SK-N-SH treated with all-trans-retinoic acid at 6 μM for 48 hours (cell line): ENCODE data around the gene AMOTL2.

Experiments used
- ATAC-seq: fragments of 200-7000 bp; cut with Tn5 transposase; 3 replicates; pipeline ENCODE4 v1.9.1; 2020; ENCODE audit warnings: mild to moderate bottlenecking, moderate library complexity
- CREB5 ChIP-seq: fragments of 250-450 bp; sonication (Bioruptor Pico); IDR thresholded peaks from 2 replicates; pipeline ENCODE4 v1.5.1; 2020; ENCODE audit warnings: low read depth, mild to moderate bottlenecking, moderate library complexity
- CSDC2 ChIP-seq: fragments of 250-450 bp; sonication (Bioruptor Pico); IDR thresholded peaks from 2 replicates; pipeline ENCODE4 v1.5.0; 2020; ENCODE audit warnings: mild to moderate bottlenecking, moderate library complexity
- ESRRG ChIP-seq: fragments of 250-450 bp; sonication (Bioruptor Pico); IDR thresholded peaks from 2 replicates; pipeline ENCODE4 v1.6.1; 2021; ENCODE audit warnings: mild to moderate bottlenecking
- GLIS3 ChIP-seq: fragments of 250-450 bp; sonication (Bioruptor Pico); IDR thresholded peaks from 2 replicates; pipeline ENCODE4 v1.5.0; 2020; ENCODE audit warnings: mild to moderate bottlenecking, moderate library complexity
- ISL1 ChIP-seq: fragments of 250-450 bp; sonication (Bioruptor Pico); IDR thresholded peaks from 2 replicates; pipeline ENCODE4 v2.1.2; 2022; ENCODE audit warnings: mild to moderate bottlenecking, moderate library complexity
- OSR1 ChIP-seq: fragments of 250-450 bp; sonication (Bioruptor Pico); IDR thresholded peaks from 2 replicates; pipeline ENCODE4 v1.8.0; 2022; ENCODE audit warnings: moderate library complexity, mild to moderate bottlenecking, inconsistent platforms
- PATZ1 ChIP-seq: fragments of 250-450 bp; sonication (Bioruptor Pico); IDR thresholded peaks from 2 replicates; pipeline ENCODE4 v1.8.0; 2020; ENCODE audit warnings: mild to moderate bottlenecking, moderate library complexity, borderline replicate concordance
- POU6F1 ChIP-seq: fragments of 250-450 bp; sonication (Bioruptor Pico); IDR thresholded peaks from 2 replicates; pipeline ENCODE4 v1.8.0; 2021; ENCODE audit warnings: low read depth, mild to moderate bottlenecking, moderate library complexity, borderline replicate concordance
- PPARA ChIP-seq: fragments of 250-450 bp; sonication (Bioruptor Pico); IDR thresholded peaks from 2 replicates; pipeline ENCODE4 v1.5.0; 2020; ENCODE audit warnings: mild to moderate bottlenecking, borderline replicate concordance
- RARB ChIP-seq: fragments of 250-450 bp; sonication (Bioruptor Pico); IDR thresholded peaks from 2 replicates; pipeline ENCODE4 v1.8.0; 2021; ENCODE audit warnings: mild to moderate bottlenecking, moderate library complexity
- SNAI2 ChIP-seq: fragments of 250-450 bp; sonication (Bioruptor Pico); IDR thresholded peaks from 2 replicates; pipeline ENCODE4 v1.5.0; 2020; ENCODE audit warnings: mild to moderate bottlenecking, moderate library complexity
- TOX ChIP-seq: fragments of 250-450 bp; sonication (Bioruptor Pico); IDR thresholded peaks from 2 replicates; pipeline ENCODE4 v1.8.0; 2021; ENCODE audit warnings: mild to moderate bottlenecking, moderate library complexity, borderline replicate concordance
- ZC3H10 ChIP-seq: fragments of 250-450 bp; sonication (Bioruptor Pico); IDR thresholded peaks from 2 replicates; pipeline ENCODE4 v1.5.1; 2021; ENCODE audit warnings: mild to moderate bottlenecking, moderate library complexity
- ZFP3 ChIP-seq: fragments of 250-450 bp; sonication (Bioruptor Pico); IDR thresholded peaks from 2 replicates; pipeline ENCODE4 v1.5.0; 2020; ENCODE audit warnings: mild to moderate bottlenecking, moderate library complexity
- ZFP30 ChIP-seq: fragments of 450-650 bp; formaldehyde crosslinking; IDR thresholded peaks from 2 replicates; pipeline ENCODE4 v1.5.0; 2022; ENCODE audit warnings: mild to moderate bottlenecking, moderate library complexity
- ZNF565 ChIP-seq: fragments of 450-650 bp; formaldehyde crosslinking; conservative IDR thresholded peaks from 2 replicates; pipeline ENCODE4 v1.5.0; 2020; ENCODE audit warnings: low read depth, mild to moderate bottlenecking, moderate library complexity
- ZNF70 ChIP-seq: fragments of 450-650 bp; formaldehyde crosslinking; IDR thresholded peaks from 2 replicates; pipeline ENCODE4 v1.5.0; 2020; ENCODE audit warnings: mild to moderate bottlenecking, moderate library complexity
- ZNF8 ChIP-seq: fragments of 450-650 bp; formaldehyde crosslinking; IDR thresholded peaks from 2 replicates; pipeline ENCODE4 v1.5.0; 2020; ENCODE audit warnings: mild to moderate bottlenecking, moderate library complexity

AMOTL2 gene

GRCh38 chr3:134353171-134353825, 20.9 kb downstream of the AMOTL2 start (continued):
- TF ChIP-seq PATZ1 (CRISPR knock-in tag), result no peak
- TF ChIP-seq TOX, result no peak
- TF ChIP-seq ZNF8 (CRISPR knock-in tag), result no peak
- TF ChIP-seq POU6F1 (CRISPR knock-in tag), result no peak
- no peak for TF ChIP-seq ZFP3
- TF ChIP-seq GLIS3 (CRISPR knock-in tag), result no peak
- TF ChIP-seq ZC3H10 (CRISPR knock-in tag), result no peak
- TF ChIP-seq, all 23 proteins: peak for 0

- peak; percentile 7 for ATAC-seq
- no peak for TF ChIP-seq TOX
- TF ChIP-seq SNAI2 (CRISPR knock-in tag), result no peak
- no peak for TF ChIP-seq RARB
- TF ChIP-seq ZC3H10 (CRISPR knock-in tag), result no peak
- TF ChIP-seq OSR1, result no peak
- no peak for TF ChIP-seq ZNF565
- no peak for TF ChIP-seq CREB5
- TF ChIP-seq, all 23 proteins: peak for 0
These were observed 22.1 kb downstream of the AMOTL2 start for GRCh38 chr3:134352031-134352671.

- ATAC-seq, result peak; percentile 2; the same call in 2 of the 3 replicates
- TF ChIP-seq ZNF8 (CRISPR knock-in tag), result no peak
These were observed 22.8 kb downstream of the AMOTL2 start for GRCh38 chr3:134351427-134351826.

GRCh38 chr3:134350861-134351311, 23.4 kb downstream of the AMOTL2 start:
- TF ChIP-seq ZFP3 (no peak), ZNF8 (CRISPR knock-in tag) (no peak), ESRRG (CRISPR knock-in tag) (no peak), ZNF565 (no peak), CSDC2 (CRISPR knock-in tag) (no peak), PPARA (no peak), ZFP30 (CRISPR knock-in tag) (no peak), POU6F1 (CRISPR knock-in tag) (no peak), TOX (no peak), ZNF70 (no peak), OSR1 (no peak)
- peak; percentile 1; the same call in 1 of the 3 replicates for ATAC-seq

- ATAC-seq, result no peak
- TF ChIP-seq SNAI2 (CRISPR knock-in tag) (no peak), ZC3H10 (CRISPR knock-in tag) (no peak), ISL1 (CRISPR knock-in tag) (no peak), ZFP30 (CRISPR knock-in tag) (no peak), TOX (no peak), CSDC2 (CRISPR knock-in tag) (no peak), PPARA (no peak), ZNF8 (CRISPR knock-in tag) (no peak), OSR1 (no peak), ZNF565 (no peak), PATZ1 (CRISPR knock-in tag) (no peak), GLIS3 (CRISPR knock-in tag) (no peak), POU6F1 (CRISPR knock-in tag) (no peak)
These were observed 24.0 kb downstream of the AMOTL2 start for GRCh38 chr3:134350266-134350665.
